ENCODE data around the gene PPM1A. TPM values are rescaled to one million over a fixed set of nuclear protein-coding genes. Genes with fewer than 3 reads are reported as not detected.
A peak's percentile ranks its signal among the peaks of the same experiment; 100 is the strongest.

Gene PPM1A
- polyA plus RNA-seq, 6 donors from 2014 or later = 16.4 to 30.5 (median 17.2) TPM

GRCh38 chr14:60235440-60235839, 13.6 kb upstream of the PPM1A start:
- Mint-ChIP-seq H3K27ac (no peak overlapping the region), H3K36me3 (peaks cover 0 to 9% of the 10 kb centered on the region in 2 donors), H3K9me3 (peaks cover 5 to 33% (median 16%) of the 10 kb centered on the region in 7 donors), H3K27me3 (peaks cover 8 to 11% (median 8%) of the 10 kb centered on the region in 3 donors), H3K4me3 (no peak overlapping the region), H3K4me1 (no peaks in the 10 kb centered on the region)
- DNase-seq (no peak), ATAC-seq (ENCODE audit: low read depth in 2 of 2) (no peak)

DNA sequence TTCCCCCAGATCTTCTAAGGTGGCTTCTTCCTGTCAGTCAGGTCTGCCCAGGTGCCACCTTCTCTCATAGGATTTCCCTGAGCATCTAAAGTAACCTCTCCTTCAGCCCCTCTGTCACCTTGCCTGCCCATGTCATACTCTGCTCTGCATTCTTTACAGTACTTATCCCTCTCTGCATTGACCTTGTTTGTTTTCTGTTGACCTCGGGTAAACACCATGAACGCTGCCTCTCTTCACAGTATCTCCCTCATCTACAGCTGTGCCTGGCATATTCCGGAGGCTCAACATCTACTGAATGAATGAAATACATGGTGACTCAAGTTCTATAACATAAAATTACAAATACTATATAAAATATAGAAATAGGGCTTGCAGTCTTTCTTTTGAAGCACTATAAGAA, 10.1 kb upstream of the PPM1A start:
- Mint-ChIP-seq H3K27me3 (peaks cover 0 to 8% (median 8%) of the 10 kb centered on the region in 3 donors), H3K4me3 (no peak overlapping the region), H3K9me3 (no peaks in the 10 kb centered on the region), H3K27ac (no peak overlapping the region), H3K4me1 (peaks cover 0 to 7% (median 4%) of the 10 kb centered on the region in 3 donors), H3K36me3 (no peaks in the 10 kb centered on the region)
- DNase-seq = no peak
- no peak for ATAC-seq (ENCODE audit: low read depth in 2 of 2)

DNA sequence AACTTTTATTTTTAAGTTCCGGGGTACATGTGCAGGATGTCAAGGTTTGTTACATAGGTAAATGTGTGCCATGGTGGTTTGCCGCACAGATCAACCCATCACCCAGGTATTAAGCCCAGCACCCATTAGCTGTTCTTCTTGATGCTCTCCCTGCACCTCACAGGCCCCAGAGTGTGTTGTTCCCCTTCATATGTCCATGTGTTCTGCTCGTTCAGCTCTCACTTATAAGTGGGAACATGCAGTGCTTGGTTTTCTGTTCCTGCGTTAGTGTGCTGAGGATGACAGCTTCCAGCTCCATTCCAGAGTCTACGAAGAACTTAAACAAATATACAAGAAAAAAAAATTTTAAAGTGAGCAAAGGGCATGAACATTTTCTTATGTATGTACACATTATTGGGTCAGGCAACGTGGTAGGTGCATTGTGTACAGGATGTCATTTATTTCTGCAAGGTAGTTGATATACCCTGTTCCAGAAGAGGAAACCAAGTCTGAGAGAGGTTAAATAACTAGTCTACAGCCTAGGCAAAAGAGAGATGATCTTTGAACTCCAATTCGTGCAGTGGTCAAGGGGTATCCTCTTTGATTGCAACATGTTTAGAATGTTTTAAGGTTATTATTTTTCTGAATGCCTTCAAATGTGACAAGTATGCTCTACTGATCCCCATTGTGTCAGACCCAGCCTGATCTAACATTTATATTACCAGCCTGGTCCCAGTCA, 8.7 kb upstream of the PPM1A start:
- Mint-ChIP-seq H3K4me1 (peaks cover 0 to 7% (median 4%) of the 10 kb centered on the region in 3 donors), H3K27me3 (peaks cover 0 to 8% (median 8%) of the 10 kb centered on the region in 3 donors), H3K9me3 (no peaks in the 10 kb centered on the region), H3K27ac (peak overlapping the region in 1 of 6 donors; percentile 22), H3K4me3 (no peak overlapping the region), H3K36me3 (no peaks in the 10 kb centered on the region)
- no peak for DNase-seq
- no peak for ATAC-seq (ENCODE audit: low read depth in 2 of 2)

DNA sequence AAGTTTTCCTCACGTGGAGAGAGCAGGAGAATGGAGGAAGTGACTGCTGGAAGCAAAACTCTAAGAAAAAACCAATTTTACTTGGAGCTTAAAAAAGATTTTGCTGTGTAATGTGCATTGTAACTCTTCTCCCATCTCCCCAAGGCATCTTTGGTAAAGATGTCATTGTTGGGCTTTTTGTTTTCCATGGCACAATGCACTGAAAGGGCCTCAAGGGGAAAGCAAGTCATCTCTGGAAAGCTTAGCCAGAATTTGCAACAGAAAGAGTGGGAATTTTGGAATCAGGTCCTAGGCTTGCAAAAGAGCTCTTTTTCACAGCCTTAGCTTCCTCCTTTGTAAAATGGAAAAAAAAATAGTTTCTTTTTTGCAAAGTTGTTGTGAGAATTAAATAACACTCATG, 7.9 kb upstream of the PPM1A start:
- ATAC-seq (ENCODE audit: low read depth in 2 of 2) (no peak), DNase-seq (no peak)
- no peak overlapping the region for H3K4me3 Mint-ChIP-seq
- no peak overlapping the region for H3K27ac Mint-ChIP-seq
- H3K27me3 Mint-ChIP-seq = peaks cover 0 to 8% (median 8%) of the 10 kb centered on the region in 3 donors
- H3K36me3 Mint-ChIP-seq = no peaks in the 10 kb centered on the region
- no peaks in the 10 kb centered on the region for H3K9me3 Mint-ChIP-seq
- peaks cover 0 to 8% (median 7%) of the 10 kb centered on the region in 3 donors for H3K4me1 Mint-ChIP-seq

GRCh38 chr14:60242429-60242828, 6.6 kb upstream of the PPM1A start:
- peak in 1 of 2 donors; percentile 21 for ATAC-seq (ENCODE audit: low read depth in 2 of 2)
- peak overlapping the region in 1 of 6 donors; percentile 38 for H3K27ac Mint-ChIP-seq
- H3K27me3 Mint-ChIP-seq = peaks cover 0 to 8% (median 8%) of the 10 kb centered on the region in 3 donors
- peaks cover 0 to 11% (median 7%) of the 10 kb centered on the region in 3 donors for H3K4me1 Mint-ChIP-seq
- H3K36me3 Mint-ChIP-seq = no peaks in the 10 kb centered on the region
- no peaks in the 10 kb centered on the region for H3K9me3 Mint-ChIP-seq
- H3K4me3 Mint-ChIP-seq = no peak overlapping the region
- no peak for DNase-seq

- ATAC-seq (ENCODE audit: low read depth in 2 of 2) (no peak), DNase-seq (no peak)
- no peaks in the 10 kb centered on the region for H3K36me3 Mint-ChIP-seq
- no peaks in the 10 kb centered on the region for H3K9me3 Mint-ChIP-seq
- peak overlapping the region in 2 of 6 donors; percentile 2 to 25 for H3K27ac Mint-ChIP-seq
- peak overlapping the region in 2 of 8 donors; percentile 1 to 59 for H3K4me3 Mint-ChIP-seq
- no peaks in the 10 kb centered on the region for H3K27me3 Mint-ChIP-seq
- H3K4me1 Mint-ChIP-seq = peaks cover 17 to 24% (median 20%) of the 10 kb centered on the region in 3 donors
Measured at GRCh38 chr14:60245380-60246177, 3.4 kb upstream of the PPM1A start.

- Mint-ChIP-seq H3K36me3 (no peaks in the 10 kb centered on the region), H3K27ac (peak overlapping the region; percentile 99 to 100 (median 100)), H3K4me1 (peaks cover 30 to 42% (median 41%) of the 10 kb centered on the region in 3 donors), H3K4me3 (peak overlapping the region; percentile 87 to 100 (median 99)), H3K27me3 (no peaks in the 10 kb centered on the region), H3K9me3 (no peaks in the 10 kb centered on the region)
- DNase-seq (peak; percentile 81), ATAC-seq (ENCODE audit: low read depth in 2 of 2) (peak; percentile 55)
Measured at GRCh38 chr14:60247994-60248696, 876 bp upstream of the PPM1A start.

DNA sequence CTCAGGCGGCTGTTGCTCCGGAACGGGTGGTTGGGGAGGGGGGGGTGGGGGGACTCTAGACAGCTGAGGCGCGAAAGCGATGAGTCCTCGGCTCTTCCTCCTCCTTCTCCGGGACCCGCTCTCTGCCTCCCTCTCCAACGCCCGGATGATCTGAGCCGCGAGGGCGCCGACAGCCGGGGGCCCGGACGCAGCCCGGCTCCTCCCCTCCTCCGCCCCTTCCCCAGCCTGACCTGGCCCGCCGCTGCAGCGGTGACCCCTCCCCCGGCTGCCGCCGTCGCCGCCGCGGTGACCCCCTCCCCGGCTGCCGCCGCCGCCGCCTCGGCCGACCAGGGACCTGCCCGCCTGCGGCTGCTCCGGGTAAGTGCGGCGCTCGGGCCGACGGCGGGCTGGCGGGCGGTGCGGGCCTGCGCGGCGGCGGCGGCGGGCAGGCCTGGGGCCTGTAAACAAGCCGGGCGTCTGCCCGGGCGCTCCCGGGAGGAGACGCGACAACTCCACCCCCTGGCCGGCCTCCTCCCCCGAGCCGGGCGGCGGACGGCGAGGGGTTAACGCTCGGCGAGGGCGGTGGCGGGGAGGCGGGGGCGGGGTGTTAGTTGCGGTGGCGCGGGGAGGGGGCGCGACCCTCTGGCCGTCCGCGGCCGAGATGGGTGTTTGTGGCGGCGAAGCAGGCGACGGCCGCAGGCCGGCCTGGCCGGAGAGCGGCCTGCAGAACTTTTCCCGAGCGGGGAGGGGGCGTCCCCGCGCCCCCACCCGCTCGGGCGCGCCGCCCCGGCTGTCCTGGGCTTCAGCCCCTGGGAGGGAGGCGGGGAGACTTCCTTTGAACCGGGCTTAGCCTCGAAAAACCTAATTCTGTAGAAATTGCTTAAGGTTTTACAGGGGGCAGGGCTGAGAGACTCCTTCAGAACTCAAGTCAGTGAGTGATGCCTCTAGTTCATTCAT, 568 bp downstream of the PPM1A start:
- Mint-ChIP-seq H3K4me3 (peak overlapping the region; percentile 87 to 100 (median 98)), H3K36me3 (no peaks in the 10 kb centered on the region), H3K4me1 (peaks cover 34 to 49% (median 48%) of the 10 kb centered on the region in 3 donors), H3K27me3 (no peaks in the 10 kb centered on the region), H3K9me3 (no peaks in the 10 kb centered on the region), H3K27ac (peak overlapping the region; percentile 58 to 100 (median 94))
- DNase-seq (peak; percentile 69), ATAC-seq (ENCODE audit: low read depth in 2 of 2) (peak; percentile 31 to 34)

DNA sequence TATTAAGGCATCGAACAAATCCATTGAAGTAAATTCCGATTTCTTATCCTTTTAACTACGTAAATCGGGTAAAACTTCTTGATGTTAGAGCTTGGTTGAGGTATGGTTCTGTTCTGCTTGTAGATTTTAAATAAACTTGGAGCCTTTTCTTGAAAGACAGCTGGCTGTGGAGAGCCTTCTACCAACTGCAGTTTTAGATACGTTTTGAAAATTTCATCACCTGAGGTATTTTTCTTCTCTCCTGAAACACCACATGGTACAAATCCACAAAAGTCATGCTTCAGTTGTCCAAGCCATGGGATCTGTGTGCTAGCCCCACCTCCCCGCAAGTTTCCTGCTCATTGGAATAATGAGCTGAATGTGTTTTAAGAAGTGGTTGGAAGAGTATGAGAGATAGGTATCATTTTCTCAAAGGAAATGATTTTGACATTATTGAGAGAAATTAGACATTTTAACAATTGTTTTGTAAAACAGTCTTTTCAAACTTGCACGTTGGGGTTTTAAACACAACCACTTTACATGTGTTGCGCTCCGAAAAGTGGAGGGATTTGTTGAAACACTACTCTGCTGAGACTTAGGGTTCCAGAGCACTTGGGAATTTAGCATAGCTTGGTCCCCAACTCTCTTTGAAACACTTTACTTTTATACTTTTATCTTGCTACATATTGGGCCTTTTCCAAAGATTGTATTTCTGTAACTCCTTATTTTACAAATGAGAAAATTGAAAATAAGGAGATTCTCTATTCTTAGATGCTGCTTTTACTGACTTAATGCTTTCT, 1.4 kb downstream of the PPM1A start:
- ATAC-seq (ENCODE audit: low read depth in 2 of 2) = no peak
- H3K4me3 Mint-ChIP-seq = peak overlapping the region; percentile 78 to 92 (median 90)
- H3K9me3 Mint-ChIP-seq = no peaks in the 10 kb centered on the region
- H3K36me3 Mint-ChIP-seq = no peaks in the 10 kb centered on the region
- peak overlapping the region; percentile 39 to 99 (median 72) for H3K27ac Mint-ChIP-seq
- DNase-seq = no peak
- H3K4me1 Mint-ChIP-seq = peaks cover 39 to 56% (median 50%) of the 10 kb centered on the region in 3 donors
- H3K27me3 Mint-ChIP-seq = no peaks in the 10 kb centered on the region

DNA sequence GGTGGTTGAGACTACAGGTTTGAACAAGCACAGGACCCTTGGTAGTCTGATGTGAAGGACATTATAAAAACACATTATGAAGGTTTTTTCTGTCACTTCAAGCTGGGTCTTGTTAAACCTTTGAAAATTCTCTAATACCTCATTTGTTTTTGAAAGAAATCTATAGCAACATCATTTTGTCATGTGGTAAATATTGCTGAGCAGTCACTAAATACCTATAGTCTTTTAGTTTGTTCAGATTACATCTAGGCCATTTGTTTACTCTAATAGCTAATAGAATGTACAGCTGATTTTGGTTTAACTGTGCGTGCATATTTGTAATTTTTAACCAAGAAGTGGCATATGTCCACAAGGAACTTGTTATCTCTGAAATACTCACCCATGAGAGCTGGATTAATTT, 2.9 kb downstream of the PPM1A start:
- H3K27me3 Mint-ChIP-seq = no peaks in the 10 kb centered on the region
- H3K9me3 Mint-ChIP-seq = no peaks in the 10 kb centered on the region
- peak overlapping the region in 2 of 6 donors; percentile 5 to 18 for H3K27ac Mint-ChIP-seq
- ATAC-seq (ENCODE audit: low read depth in 2 of 2) (no peak), DNase-seq (no peak)
- H3K4me3 Mint-ChIP-seq = peak overlapping the region in 6 of 8 donors; percentile 8 to 87 (median 50)
- H3K36me3 Mint-ChIP-seq = no peaks in the 10 kb centered on the region
- peaks cover 41 to 64% (median 57%) of the 10 kb centered on the region in 3 donors for H3K4me1 Mint-ChIP-seq

- Mint-ChIP-seq H3K27ac (no peak overlapping the region), H3K9me3 (no peaks in the 10 kb centered on the region), H3K27me3 (no peaks in the 10 kb centered on the region), H3K4me1 (peaks cover 38 to 63% (median 55%) of the 10 kb centered on the region in 3 donors), H3K36me3 (no peaks in the 10 kb centered on the region), H3K4me3 (peak overlapping the region in 2 of 8 donors; percentile 22 to 87)
- DNase-seq (no peak), ATAC-seq (ENCODE audit: low read depth in 2 of 2) (no peak)
Measured at GRCh38 chr14:60252630-60253029, 3.6 kb downstream of the PPM1A start.

- no peak for DNase-seq
- Mint-ChIP-seq H3K27me3 (no peaks in the 10 kb centered on the region), H3K36me3 (no peaks in the 10 kb centered on the region), H3K9me3 (no peaks in the 10 kb centered on the region), H3K27ac (no peak overlapping the region), H3K4me3 (no peak overlapping the region), H3K4me1 (peaks cover 33 to 52% (median 47%) of the 10 kb centered on the region in 3 donors)
- ATAC-seq (ENCODE audit: low read depth in 2 of 2) = no peak
Measured at GRCh38 chr14:60253649-60254048, 4.6 kb downstream of the PPM1A start.
